T-helper 17 cell (primary cell): Measurements from ENCODE around the gene REC8. TPM values are rescaled to one million over a fixed set of nuclear protein-coding genes. Genes with fewer than 3 reads are reported as not detected.

Experiments
- ATAC-seq: fragments of 150-1000 bp; cut with Tn5 transposase; 2 replicates; pipeline ENCODE4 v1.10.0; 2021; ENCODE audit warnings: mild to moderate bottlenecking, moderate library complexity
- DNase-seq, 3 donors: peaks; one replicate each; pipeline versions ENCODE4 v3.0.0 to v3.0.0-alpha.2; 2020 to 2021
- H3K9me3 ChIP-seq: one replicate; pipeline ENCODE4 v1.7.0; 2013; ENCODE audit warnings: low read length, mild to moderate bottlenecking; ENCODE audit not compliant: control insufficient read depth, poor library complexity, severe bottlenecking
- H3K27ac Mint-ChIP-seq: one replicate; pipeline ENCODE4 v1.8.0; 2022; ENCODE audit warnings: mild to moderate bottlenecking, moderate library complexity, mixed read lengths
- H3K27me3 Mint-ChIP-seq: one replicate; pipeline ENCODE4 v1.8.0; 2022; ENCODE audit warnings: mixed read lengths
- H3K36me3 Mint-ChIP-seq: one replicate; pipeline ENCODE4 v1.8.0; 2022; ENCODE audit warnings: low read depth, mixed read lengths
- H3K4me1 Mint-ChIP-seq: one replicate; pipeline ENCODE4 v1.8.0; 2022; ENCODE audit warnings: mild to moderate bottlenecking, mixed read lengths
- H3K4me3 Mint-ChIP-seq: one replicate; pipeline ENCODE4 v1.8.0; 2022; ENCODE audit warnings: mild to moderate bottlenecking, moderate library complexity, mixed read lengths
- total RNA-seq, 4 donors: library from RNA in 2 of 4; stranded (reverse) in 2 of 4; gene quantifications; one replicate each; pipeline ENCODE4 v1.2.3 and lab custom pipeline; 2022 to 2026

REC8 gene
- total RNA-seq, 2 donors from 2014 or later: 66.3 to 94.8 TPM

GRCh38 chr14:24159777-24160498 lies 11.9 kb upstream of the REC8 start:
- peaks cover 34% of the 10 kb centered on the region for H3K4me1 Mint-ChIP-seq
- H3K4me3 Mint-ChIP-seq: peak overlapping the region; percentile 36
- DNase-seq (no peak), ATAC-seq (no peak)
- H3K27ac Mint-ChIP-seq: peak overlapping the region; percentile 98
- peaks cover 12% of the 10 kb centered on the region for H3K36me3 Mint-ChIP-seq
- H3K27me3 Mint-ChIP-seq: no peaks in the 10 kb centered on the region
- no peaks in the 10 kb centered on the region for H3K9me3 ChIP-seq

- no peaks in the 10 kb centered on the region for H3K9me3 ChIP-seq
- no peak for DNase-seq
- Mint-ChIP-seq H3K27ac (peak overlapping the region; percentile 98), H3K4me1 (peaks cover 34% of the 10 kb centered on the region), H3K27me3 (no peaks in the 10 kb centered on the region), H3K4me3 (no peak overlapping the region), H3K36me3 (peaks cover 12% of the 10 kb centered on the region)
- ATAC-seq: no peak
Observed at GRCh38 chr14:24160499-24160849, 11.4 kb upstream of the REC8 start.

GRCh38 chr14:24160850-24161804 lies 10.8 kb upstream of the REC8 start, which contains the start of gene IRF9:
TSS of gene IRF9 (plus strand) at chr14:24161265. CDS start at chr14:24162145, 880 bp downstream.
- Mint-ChIP-seq H3K27ac (peak within 1 kb of the TSS; percentile 98), H3K36me3 (peaks cover 11% of the 10 kb centered on the region), H3K4me3 (peak within 1 kb of the TSS; percentile 99), H3K27me3 (no peaks in the 10 kb centered on the region), H3K4me1 (peaks cover 34% of the 10 kb centered on the region)
- peak; percentile 92 for ATAC-seq
- DNase-seq: peak; percentile 88 to 98 (median 93)
- H3K9me3 ChIP-seq: no peaks in the 10 kb centered on the region

- H3K9me3 ChIP-seq: no peaks in the 10 kb centered on the region
- Mint-ChIP-seq H3K4me1 (peaks cover 34% of the 10 kb centered on the region), H3K4me3 (peak overlapping the region; percentile 99), H3K27me3 (no peaks in the 10 kb centered on the region), H3K36me3 (peaks cover 8% of the 10 kb centered on the region), H3K27ac (peak overlapping the region; percentile 98)
- DNase-seq (no peak), ATAC-seq (no peak)
Observed at GRCh38 chr14:24162093-24162492, 9.8 kb upstream of the REC8 start.

- H3K9me3 ChIP-seq: no peaks in the 10 kb centered on the region
- peak overlapping the region; percentile 72 for H3K4me3 Mint-ChIP-seq
- H3K27ac Mint-ChIP-seq: peak overlapping the region; percentile 98
- DNase-seq (no peak), ATAC-seq (no peak)
- H3K4me1 Mint-ChIP-seq: peaks cover 43% of the 10 kb centered on the region
- H3K27me3 Mint-ChIP-seq: no peaks in the 10 kb centered on the region
- H3K36me3 Mint-ChIP-seq: peaks cover 18% of the 10 kb centered on the region
Observed at GRCh38 chr14:24164518-24164991, 7.3 kb upstream of the REC8 start.

- no peak for DNase-seq
- peaks cover 40% of the 10 kb centered on the region for H3K4me1 Mint-ChIP-seq
- no peaks in the 10 kb centered on the region for H3K27me3 Mint-ChIP-seq
- ATAC-seq: no peak
- peaks cover 18% of the 10 kb centered on the region for H3K36me3 Mint-ChIP-seq
- H3K27ac Mint-ChIP-seq: no peak overlapping the region
- H3K9me3 ChIP-seq: no peaks in the 10 kb centered on the region
- no peak overlapping the region for H3K4me3 Mint-ChIP-seq
Observed at GRCh38 chr14:24165785-24166184, 6.1 kb upstream of the REC8 start.

- Mint-ChIP-seq H3K27me3 (no peaks in the 10 kb centered on the region), H3K36me3 (peaks cover 16% of the 10 kb centered on the region), H3K4me3 (no peak overlapping the region), H3K27ac (no peak overlapping the region), H3K4me1 (peaks cover 38% of the 10 kb centered on the region)
- ATAC-seq (no peak), DNase-seq (no peak)
- H3K9me3 ChIP-seq: no peaks in the 10 kb centered on the region
Observed at GRCh38 chr14:24167469-24168114, 4.3 kb upstream of the REC8 start.

- no peaks in the 10 kb centered on the region for H3K9me3 ChIP-seq
- ATAC-seq: no peak
- Mint-ChIP-seq H3K27me3 (no peaks in the 10 kb centered on the region), H3K4me1 (peaks cover 23% of the 10 kb centered on the region), H3K36me3 (peaks cover 10% of the 10 kb centered on the region), H3K27ac (peak overlapping the region; percentile 90), H3K4me3 (peak overlapping the region; percentile 89)
- DNase-seq: no peak
Observed at GRCh38 chr14:24172261-24172860, 481 bp downstream of the REC8 start.

GRCh38 chr14:24172871-24173281 lies 996 bp downstream of the REC8 start:
- H3K27ac Mint-ChIP-seq: peak overlapping the region; percentile 65
- H3K4me3 Mint-ChIP-seq: peak overlapping the region; percentile 79
- ATAC-seq (no peak), DNase-seq (no peak)
- H3K36me3 Mint-ChIP-seq: peaks cover 6% of the 10 kb centered on the region
- H3K9me3 ChIP-seq: no peaks in the 10 kb centered on the region
- H3K4me1 Mint-ChIP-seq: peaks cover 20% of the 10 kb centered on the region
- no peaks in the 10 kb centered on the region for H3K27me3 Mint-ChIP-seq

- no peaks in the 10 kb centered on the region for H3K27me3 Mint-ChIP-seq
- H3K4me3 Mint-ChIP-seq: no peak overlapping the region
- H3K27ac Mint-ChIP-seq: peak overlapping the region; percentile 56
- ATAC-seq (no peak), DNase-seq (no peak)
- H3K4me1 Mint-ChIP-seq: peaks cover 11% of the 10 kb centered on the region
- no peaks in the 10 kb centered on the region for H3K36me3 Mint-ChIP-seq
- no peaks in the 10 kb centered on the region for H3K9me3 ChIP-seq
Observed at GRCh38 chr14:24176599-24176998, 4.7 kb downstream of the REC8 start.

- H3K4me3 Mint-ChIP-seq: no peak overlapping the region
- H3K4me1 Mint-ChIP-seq: peaks cover 7% of the 10 kb centered on the region
- DNase-seq (no peak), ATAC-seq (no peak)
- H3K27ac Mint-ChIP-seq: peak overlapping the region; percentile 56
- H3K36me3 Mint-ChIP-seq: peaks cover 2% of the 10 kb centered on the region
- H3K9me3 ChIP-seq: no peaks in the 10 kb centered on the region
- no peaks in the 10 kb centered on the region for H3K27me3 Mint-ChIP-seq
Observed at GRCh38 chr14:24177041-24177825, 5.4 kb downstream of the REC8 start.

- H3K27ac Mint-ChIP-seq: no peak overlapping the region
- no peaks in the 10 kb centered on the region for H3K27me3 Mint-ChIP-seq
- H3K9me3 ChIP-seq: no peaks in the 10 kb centered on the region
- H3K4me1 Mint-ChIP-seq: peaks cover 11% of the 10 kb centered on the region
- no peak for DNase-seq
- ATAC-seq: no peak
- H3K4me3 Mint-ChIP-seq: no peak overlapping the region
- H3K36me3 Mint-ChIP-seq: peaks cover 2% of the 10 kb centered on the region
Observed at GRCh38 chr14:24177891-24178290, 6.0 kb downstream of the REC8 start.
